GM12878 (cell line): ENCODE results near the gene PMM1. TPM values are rescaled to one million over a fixed set of nuclear protein-coding genes. Genes with fewer than 3 reads are reported as not detected.

Experiments
- ATAC-seq: fragments of 200-7000 bp; cut with Tn5 transposase; 3 replicates; pipeline ENCODE4 v1.9.1; 2020; ENCODE audit warnings: mild to moderate bottlenecking, moderate library complexity
- BruUV-seq: library from RNA; stranded (reverse); fragments of 400-500 nt; replicated peaks from 2 replicates; lab custom pipeline; 2021; lab: Mats Ljungman, UMichigan
- CTCF ChIA-PET: fragments of 300-600 bp; sonication (Branson Sonifier 250); formaldehyde crosslinking; extraction: SDS; loops from one replicate; lab custom pipeline; 2021; ENCODE audit warnings: inconsistent platforms; lab: Yijun Ruan, JAX
- POLR2A ChIA-PET: fragments of 350-600 bp; formaldehyde crosslinking; extraction: SDS; loops from one replicate; lab custom pipeline; 2021; ENCODE audit warnings: inconsistent platforms; lab: Charles Lee
- RAD21 ChIA-PET: fragments of 300-600 bp; sonication (Branson Sonifier 250); formaldehyde crosslinking; loops from one replicate; lab custom pipeline; 2023; ENCODE audit warnings: antibody characterized with exemption; ENCODE audit not compliant: unreplicated experiment; lab: Charles Lee
- SMC1A ChIA-PET: fragments of 300-600 bp; sonication (Branson Sonifier 250); formaldehyde crosslinking; loops from one replicate; lab custom pipeline; 2023; ENCODE audit not compliant: unreplicated experiment, uncharacterized antibody; lab: Charles Lee
- DNase-seq: peaks from one replicate; pipeline ENCODE4 v3.0.0-alpha.2; 2011; ENCODE audit warnings: low read depth, low spot score
- FAIRE-seq: peaks from 3 replicates; lab custom pipeline; 2011; peaks lifted over from hg19 to GRCh38; lab: Jason Lieb, UNC
- H2AFZ ChIP-seq: 2 replicates; pipeline ENCODE4 v1.6.0; 2011; ENCODE audit warnings: low read depth, low read length, control low read depth; ENCODE audit not compliant: control insufficient read depth
- H3K27ac ChIP-seq: 2 replicates; pipeline ENCODE4 v1.5.1; 2011; ENCODE audit warnings: control low read depth; ENCODE audit not compliant: control insufficient read depth, insufficient read depth
- H3K27me3 ChIP-seq, 2 experiments: replicated peaks in 1 of 2; 2 replicates each; pipeline versions ENCODE4 v1.6.0 to v1.6.1; 2011; ENCODE audit warnings: low read length in 1 of 2; ENCODE audit not compliant: control insufficient read depth in 2 of 2, insufficient read depth in 2 of 2
- H3K36me3 ChIP-seq, 2 experiments: 2 replicates each; pipeline ENCODE4 v1.5.1; 2011; ENCODE audit warnings: low read length in 1 of 2; ENCODE audit not compliant: control insufficient read depth in 2 of 2, insufficient read depth in 2 of 2
- H3K4me1 ChIP-seq: 2 replicates; pipeline ENCODE4 v1.6.1; 2011; ENCODE audit warnings: mild to moderate bottlenecking, low read length, moderate library complexity, mixed read lengths; ENCODE audit not compliant: control insufficient read depth, insufficient read depth
- H3K4me2 ChIP-seq: 2 replicates; pipeline ENCODE4 v1.6.0; 2011; ENCODE audit warnings: control low read depth; ENCODE audit not compliant: control insufficient read depth, insufficient read depth
- H3K4me3 ChIP-seq: fragments of 200-600 bp; sonication (generic); 2 replicates; pipeline ENCODE4 v1.5.1; 2016
- H3K79me2 ChIP-seq: 2 replicates; pipeline ENCODE4 v1.6.0; 2011; ENCODE audit warnings: low read length; ENCODE audit not compliant: control insufficient read depth, insufficient read depth
- H3K9ac ChIP-seq: 2 replicates; pipeline ENCODE4 v1.8.0; 2011; ENCODE audit warnings: low read length, control low read depth, mixed read lengths; ENCODE audit not compliant: control insufficient read depth, insufficient read depth
- H3K9me3 ChIP-seq: replicated peaks from 3 replicates; pipeline ENCODE4 v1.5.1; 2011; ENCODE audit warnings: mild to moderate bottlenecking, low read length; ENCODE audit not compliant: control insufficient read depth, insufficient read depth
- H4K20me1 ChIP-seq: 2 replicates; pipeline ENCODE4 v1.6.0; 2011; ENCODE audit not compliant: control insufficient read depth, insufficient read depth
- ASH2L ChIP-seq: fragments of 300-600, 200-600 bp; sonication (generic); IDR thresholded peaks from 2 replicates; pipeline ENCODE4 v1.6.1; 2017; ENCODE audit warnings: low read depth, mild to moderate bottlenecking, borderline replicate concordance
- CHD1 ChIP-seq: IDR thresholded peaks from 2 replicates; pipeline ENCODE4 v1.6.1; 2012; ENCODE audit warnings: low read depth, low read length, improper control_type of control experiment
- E2F4 ChIP-seq: IDR thresholded peaks from 2 replicates; pipeline ENCODE4 v1.6.1; 2012; ENCODE audit warnings: low read depth, low read length, improper control_type of control experiment
- EZH2 ChIP-seq: IDR thresholded peaks from 2 replicates; pipeline ENCODE4 v1.6.1; 2012; ENCODE audit warnings: low read depth, mild to moderate bottlenecking, control low read depth, inconsistent platforms, low read length, borderline replicate concordance; ENCODE audit not compliant: control insufficient read depth
- KDM1A ChIP-seq: fragments of 200-600 bp; sonication (generic); IDR thresholded peaks from 2 replicates; pipeline ENCODE4 v1.6.1; 2016; ENCODE audit warnings: borderline replicate concordance
- KLF5 ChIP-seq: fragments of 450-650 bp; IDR thresholded peaks from 2 replicates; pipeline ENCODE4 v1.6.1; 2014; ENCODE audit warnings: mild to moderate bottlenecking; ENCODE audit not compliant: partially characterized antibody
- MYC ChIP-seq: IDR thresholded peaks from 2 replicates; pipeline ENCODE4 v1.6.1; 2011; ENCODE audit warnings: mild to moderate bottlenecking, low read length, moderate library complexity, inconsistent platforms; ENCODE audit not compliant: insufficient read depth, insufficient replicate concordance, insufficient read length, severe bottlenecking
- RCOR1 ChIP-seq: conservative IDR thresholded peaks from 2 replicates; pipeline ENCODE4 v1.6.1; 2012; ENCODE audit warnings: low read depth, low read length, improper control_type of control experiment
- STAT1 ChIP-seq: fragments of 450-650 bp; conservative IDR thresholded peaks from 2 replicates; pipeline ENCODE4 v1.6.1; 2014; ENCODE audit warnings: antibody characterized with exemption, mild to moderate bottlenecking
- TAF1 ChIP-seq: IDR thresholded peaks from 2 replicates; pipeline ENCODE4 v1.6.1; 2011; ENCODE audit warnings: mild to moderate bottlenecking, low read depth, low read length, borderline replicate concordance
- TARDBP ChIP-seq: IDR thresholded peaks from 2 replicates; pipeline ENCODE4 v1.6.1; 2016; ENCODE audit warnings: borderline replicate concordance
- TBL1XR1 ChIP-seq: IDR thresholded peaks from 2 replicates; pipeline ENCODE4 v1.6.1; 2012; ENCODE audit warnings: low read depth, low read length, improper control_type of control experiment
- WRNIP1 ChIP-seq: IDR thresholded peaks from 2 replicates; pipeline ENCODE4 v1.6.1; 2011; ENCODE audit warnings: low read depth, low read length, improper control_type of control experiment, borderline replicate concordance
- ZBTB11 ChIP-seq: fragments of 450-650 bp; formaldehyde crosslinking; IDR thresholded peaks from 2 replicates; pipeline ENCODE4 v1.5.0; 2022; ENCODE audit warnings: mild to moderate bottlenecking, missing genetic modification characterization
- WGBS: methylation state at CpG from one replicate; pipeline ENCODE4 v1.1.6; 2016; ENCODE audit warnings: low lambda C conversion rate; ENCODE audit not compliant: insufficient replicate concordance, insufficient coverage; ENCODE audit errors: missing lambda C conversion rate; 5-methylcytosine and 5-hydroxymethylcytosine counted together
- in situ Hi-C: fragments of 300-500 bp; cut with MboI; formaldehyde crosslinking; loops from 9 replicates; pipeline ENCODE4 v1.14.3; 2018; ENCODE audit warnings: mixed read lengths
- intact Hi-C: fragments of 100-400 bp; cut with micrococcal nuclease; formaldehyde crosslinking; loops from one replicate; pipeline ENCODE4 v1.14.2; 2022; ENCODE audit not compliant: unreplicated experiment
- polyA plus RNA-seq, 11 experiments: library from polyadenylated mRNA; depleted of rRNA in 4 of 11; unstranded in 6 of 11; stranded (reverse) in 5 of 11; fragments of >200 nt; fragmentation: Nextera tagmentation in 4 of 11; fragmentation: Illumina TruSeq in 1 of 11; extraction: Ambion mirVana in 4 of 11; extraction: Trizol in 1 of 11; gene quantifications; 1 replicate in 1 of 11; 2 replicates in 10 of 11; pipeline versions ENCODE4 v1.2.1 to v1.2.3, GENCODE V29; 2011 to 2016; ENCODE audit warnings: inconsistent platforms in 2 of 11, missing spikeins in 2 of 11, low read depth in 1 of 11
- total RNA-seq, 4 experiments: library from RNA; depleted of rRNA in 3 of 4; stranded (reverse); fragments of >200 nt in 3 of 4; fragmentation: Illumina TruSeq in 1 of 4; extraction: Trizol in 1 of 4; gene quantifications; 2 replicates each; pipeline versions ENCODE4 v1.2.1 to v1.2.3, GENCODE V29; 2013 to 2021

Gene PMM1
- total and polyA plus RNA-seq, 10 of the 15 experiments (the other 5 are each of a cell fraction or from before 2014, with no cell fraction given), result 8.2 to 32.2 (median 16.9) TPM

GRCh38 chr22:41551877-41552582 is 37.6 kb downstream of the PMM1 start:
- H3K36me3 ChIP-seq, result no peaks in the 10 kb centered on the region
- no peak for TF ChIP-seq STAT1
- TF ChIP-seq EZH2, result no peak
- TF ChIP-seq TBL1XR1, result no peak
- no peak for TF ChIP-seq ASH2L
- no peak for TF ChIP-seq TAF1
- no peak for TF ChIP-seq ZBTB11
- TF ChIP-seq KDM1A, result no peak
- TF ChIP-seq RCOR1, result no peak
- no peak for TF ChIP-seq CHD1
- no peak for TF ChIP-seq WRNIP1
- TF ChIP-seq MYC, result no peak
- no peak for TF ChIP-seq KLF5
- TF ChIP-seq TARDBP, result no peak
- TF ChIP-seq E2F4, result no peak
- TF ChIP-seq, all 136 proteins: peak for 0
- ChIA-PET CTCF (interaction anchor here (0.6 to 0.7 kb wide), 2 partner anchors 227 to 310 kb away, joined by 3 read pairs; no protein-coding TSS in a partner anchor), RAD21 (interaction anchor here (0.6 kb wide), 2 partner anchors 17 to 114 kb away, joined by 3 read pairs; no protein-coding TSS in a partner anchor), POLR2A (interaction anchor here (0.6 to 0.8 kb wide), 4 partner anchors 8 to 178 kb away, joined by 3 read pairs; no protein-coding TSS in a partner anchor), SMC1A (interaction anchor here (0.6 to 1.6 kb wide), 3 partner anchors 38 to 308 kb away, joined by 3 read pairs; partner anchors contain the start of gene PMM1)
- intact Hi-C loops (no loop called here), in situ Hi-C loops (no loop called here)
- DNase-seq, result no peak
- Histone ChIP-seq H3K4me1 (no peaks in the 10 kb centered on the region; the same call in 1 of the 2 replicates), H3K4me2 (no peak overlapping the region), H3K27ac (no peak overlapping the region), H4K20me1 (no peaks in the 10 kb centered on the region), H2AFZ (no peak overlapping the region), H3K79me2 (no peaks in the 10 kb centered on the region), H3K4me3 (no peak overlapping the region), H3K9ac (no peak overlapping the region), H3K27me3 (no peaks in the 10 kb centered on the region; a peak in 2 of 4 replicates), H3K9me3 (no peaks in the 10 kb centered on the region)
- no TSS peak for BruUV-seq
- ATAC-seq, result no peak
- FAIRE-seq, result no peak
- WGBS, result 49% methylated on average over 10 of the region's 11 CpGs
